Measurements from ENCODE around the gene ZNF736.
"Not testable (repeated sequence)": the region's sequence is repeated elsewhere in the genome, so short reads cannot be mapped to it uniquely, and the experiment has no call there.

Gene ZNF736

DNA sequence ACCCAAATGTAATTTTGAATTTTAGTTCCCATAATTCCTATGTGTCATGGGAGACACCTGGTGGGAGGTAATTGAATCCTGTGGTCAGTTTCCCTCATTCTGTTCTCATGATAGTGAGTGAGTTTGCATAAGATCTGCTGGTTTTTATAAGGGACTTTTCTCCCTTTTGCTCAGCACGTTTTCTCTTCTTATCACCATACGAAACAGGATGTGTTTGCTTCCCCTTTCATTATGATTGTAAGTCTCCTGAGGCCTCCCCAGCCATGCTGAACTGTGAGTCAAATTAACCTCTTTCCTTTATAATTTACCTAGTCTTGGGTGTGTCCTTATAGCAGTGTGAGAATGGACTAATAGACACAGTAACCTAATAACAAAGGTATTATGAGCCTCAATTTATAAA lies 36.1 kb upstream of the ZNF736 start:
- CTCF ChIA-PET, result no interaction called here
- POLR2A ChIA-PET, result no interaction called here
- H3K4me3 ChIP-seq (ENCODE audit: low read depth, low read length), result no peak overlapping the region
- no peak overlapping the region for H3K27ac ChIP-seq (ENCODE audit: extremely low read depth, low read depth, low read length)
- H3K36me3 ChIP-seq (ENCODE audit: control insufficient read depth in 2 of 2, insufficient read depth in 1 of 2, low read length in 2 of 2), result no peaks in the 10 kb centered on the region
- H3K4me1 ChIP-seq (ENCODE audit: control insufficient read depth, insufficient read depth, low read length), result no peaks in the 10 kb centered on the region
- TF ChIP-seq ZBTB48 (tag by site-specific recombination; IDR thresholded peaks at IDR 0.05) (no peak), KLF9 (tag by site-specific recombination; IDR thresholded peaks at IDR 0.05; ENCODE audit: low read depth) (no peak), ZNF350 (tag by site-specific recombination; IDR thresholded peaks at IDR 0.05) (no peak), OSR2 (tag by site-specific recombination; IDR thresholded peaks at IDR 0.05) (no peak), SCRT1 (tag by site-specific recombination; IDR thresholded peaks at IDR 0.05; ENCODE audit: borderline replicate concordance) (no peak), SP7 (tag by site-specific recombination; IDR thresholded peaks at IDR 0.05) (no peak), ZNF426 (tag by site-specific recombination; IDR thresholded peaks at IDR 0.05) (no peak), ZNF211 (tag by site-specific recombination; IDR thresholded peaks at IDR 0.05; ENCODE audit: low read depth) (no peak), ZNF404 (tag by site-specific recombination; IDR thresholded peaks at IDR 0.05) (no peak), SP3 (tag by site-specific recombination; IDR thresholded peaks at IDR 0.05) (no peak), ZNF146 (tag by site-specific recombination; IDR thresholded peaks at IDR 0.05) (no peak), GLI4 (tag by site-specific recombination; IDR thresholded peaks at IDR 0.05) (no peak)
- TF ChIP-seq, protein P1, sequence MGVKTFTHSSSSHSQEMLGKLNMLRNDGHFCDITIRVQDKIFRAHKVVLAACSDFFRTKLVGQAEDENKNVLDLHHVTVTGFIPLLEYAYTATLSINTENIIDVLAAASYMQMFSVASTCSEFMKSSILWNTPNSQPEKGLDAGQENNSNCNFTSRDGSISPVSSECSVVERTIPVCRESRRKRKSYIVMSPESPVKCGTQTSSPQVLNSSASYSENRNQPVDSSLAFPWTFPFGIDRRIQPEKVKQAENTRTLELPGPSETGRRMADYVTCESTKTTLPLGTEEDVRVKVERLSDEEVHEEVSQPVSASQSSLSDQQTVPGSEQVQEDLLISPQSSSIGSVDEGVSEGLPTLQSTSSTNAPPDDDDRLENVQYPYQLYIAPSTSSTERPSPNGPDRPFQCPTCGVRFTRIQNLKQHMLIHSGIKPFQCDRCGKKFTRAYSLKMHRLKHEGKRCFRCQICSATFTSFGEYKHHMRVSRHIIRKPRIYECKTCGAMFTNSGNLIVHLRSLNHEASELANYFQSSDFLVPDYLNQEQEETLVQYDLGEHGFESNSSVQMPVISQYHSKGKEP (tag by site-specific recombination; IDR thresholded peaks at IDR 0.05), result no peak
- no peaks in the 10 kb centered on the region for H3K9me3 ChIP-seq (ENCODE audit: control insufficient read depth, insufficient read depth, low read depth, low read length)

DNA sequence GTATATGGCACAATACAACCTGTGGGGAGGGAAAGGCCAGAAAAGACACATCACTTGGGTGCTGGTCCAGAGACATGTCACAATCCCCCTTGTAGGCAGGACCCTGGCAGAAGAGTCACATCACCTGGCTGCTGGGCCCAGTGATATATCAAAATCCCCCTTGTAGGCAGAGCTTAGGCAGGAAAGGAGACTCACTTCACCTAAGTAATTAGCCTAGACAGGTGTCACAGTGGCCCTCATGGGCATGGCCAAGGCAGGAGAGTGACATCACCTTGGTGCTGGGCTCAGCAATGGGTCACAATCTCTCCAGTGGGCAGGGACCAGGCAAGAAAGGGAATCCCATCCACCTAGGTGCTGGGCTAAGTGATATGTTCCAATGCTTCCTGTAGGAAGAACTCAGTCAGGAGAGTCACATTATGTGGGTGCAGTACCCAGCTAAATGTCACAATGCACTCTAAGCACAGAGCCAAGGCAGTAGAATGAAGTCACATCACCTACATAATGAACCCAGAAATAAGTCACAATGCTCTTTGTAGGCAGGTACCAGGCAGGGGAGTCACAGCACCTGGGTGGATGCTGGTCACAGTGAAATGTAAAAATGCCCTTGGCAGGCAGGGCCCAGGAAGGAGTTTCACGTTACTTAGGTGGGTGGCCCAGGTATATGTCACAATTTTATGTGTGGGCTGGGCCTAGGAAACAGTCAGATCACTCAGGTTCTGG lies 18.9 kb upstream of the ZNF736 start:
- no peak overlapping the region for H3K4me3 ChIP-seq (ENCODE audit: low read depth, low read length)
- ChIA-PET CTCF (no interaction called here), POLR2A (no interaction called here)
- no peaks in the 10 kb centered on the region for H3K36me3 ChIP-seq (ENCODE audit: control insufficient read depth in 2 of 2, insufficient read depth in 1 of 2, low read length in 2 of 2)
- no peaks in the 10 kb centered on the region for H3K9me3 ChIP-seq (ENCODE audit: control insufficient read depth, insufficient read depth, low read depth, low read length)
- TF ChIP-seq ZNF121 (tag by site-specific recombination; IDR thresholded peaks at IDR 0.05) (no peak), ZNF426 (tag by site-specific recombination; IDR thresholded peaks at IDR 0.05) (no peak), ZNF747 (tag by site-specific recombination; IDR thresholded peaks at IDR 0.05) (no peak), GFI1B (tag by site-specific recombination; IDR thresholded peaks at IDR 0.05) (no peak), ZNF184 (tag by site-specific recombination; IDR thresholded peaks at IDR 0.05) (no peak), ZNF248 (tag by site-specific recombination; IDR thresholded peaks at IDR 0.05) (no peak), ZNF670 (tag by site-specific recombination; IDR thresholded peaks at IDR 0.05; ENCODE audit: low read depth) (no peak)
- TF ChIP-seq, protein P2, sequence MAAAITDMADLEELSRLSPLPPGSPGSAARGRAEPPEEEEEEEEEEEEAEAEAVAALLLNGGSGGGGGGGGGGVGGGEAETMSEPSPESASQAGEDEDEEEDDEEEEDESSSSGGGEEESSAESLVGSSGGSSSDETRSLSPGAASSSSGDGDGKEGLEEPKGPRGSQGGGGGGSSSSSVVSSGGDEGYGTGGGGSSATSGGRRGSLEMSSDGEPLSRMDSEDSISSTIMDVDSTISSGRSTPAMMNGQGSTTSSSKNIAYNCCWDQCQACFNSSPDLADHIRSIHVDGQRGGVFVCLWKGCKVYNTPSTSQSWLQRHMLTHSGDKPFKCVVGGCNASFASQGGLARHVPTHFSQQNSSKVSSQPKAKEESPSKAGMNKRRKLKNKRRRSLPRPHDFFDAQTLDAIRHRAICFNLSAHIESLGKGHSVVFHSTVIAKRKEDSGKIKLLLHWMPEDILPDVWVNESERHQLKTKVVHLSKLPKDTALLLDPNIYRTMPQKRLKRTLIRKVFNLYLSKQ (tag by site-specific recombination; IDR thresholded peaks at IDR 0.05; ENCODE audit: borderline replicate concordance), result no peak
- no peak overlapping the region for H3K27ac ChIP-seq (ENCODE audit: extremely low read depth, low read depth, low read length)
- H3K4me1 ChIP-seq (ENCODE audit: control insufficient read depth, insufficient read depth, low read length), result no peaks in the 10 kb centered on the region

DNA sequence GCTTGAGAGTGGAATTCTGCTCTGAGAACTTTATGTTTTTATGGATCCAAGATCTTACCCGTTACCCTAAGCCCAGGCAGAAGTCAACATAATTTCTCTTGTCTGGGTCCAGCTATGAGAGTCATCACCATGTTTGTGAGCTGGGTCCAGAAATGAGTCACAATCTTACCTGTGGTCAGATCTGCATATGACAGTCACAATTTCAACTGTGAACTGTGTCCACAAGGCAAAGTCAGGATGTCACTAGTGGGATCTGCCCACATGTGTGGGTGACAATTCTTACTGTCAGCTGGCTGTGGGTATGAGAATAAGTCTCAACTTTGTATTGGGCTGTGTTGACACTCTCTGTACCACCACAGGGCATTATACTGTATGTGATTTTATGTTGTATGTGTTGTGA lies 16.3 kb upstream of the ZNF736 start:
- not testable (repeated sequence) for H3K4me1 ChIP-seq (ENCODE audit: control insufficient read depth, insufficient read depth, low read length); H3K9me3 ChIP-seq (ENCODE audit: control insufficient read depth, insufficient read depth, low read depth, low read length); H3K4me3 ChIP-seq (ENCODE audit: low read depth, low read length); H3K36me3 ChIP-seq (ENCODE audit: control insufficient read depth in 2 of 2, insufficient read depth in 1 of 2, low read length in 2 of 2); H3K27ac ChIP-seq (ENCODE audit: extremely low read depth, low read depth, low read length)
- POLR2A ChIA-PET, result interaction anchor here (0.6 kb wide), 1 partner anchor 10 kb away, joined by 5 read pairs; no protein-coding TSS in a partner anchor
- CTCF ChIA-PET, result interaction anchor here (0.8 kb wide), 1 partner anchor 16 kb away, joined by 3 read pairs; the partner anchor contains the start of gene ZNF736
